Peyer's patch (tissue), 4 donors: ENCODE results near the gene NUP62.
"Not testable (repeated sequence)": the region's sequence is repeated elsewhere in the genome, so short reads cannot be mapped to it uniquely, and the experiment has no call there.

Experiments
- CTCF ChIP-seq, 6 experiments: fragments of 450-650 bp in 4 of 6; fragments of 200-600 bp in 2 of 6; sonication (generic) in 1 of 6; IDR thresholded peaks; one replicate each; pipeline ENCODE4 v1.5.1; 2017 to 2019; ENCODE audit warnings: antibody characterized with exemption in 6 of 6, mild to moderate bottlenecking in 3 of 6, moderate library complexity in 1 of 6
- POLR2A ChIP-seq, 2 donors: fragments of 450-650 bp; IDR thresholded peaks; one replicate each; pipeline ENCODE4 v1.5.1; 2017; ENCODE audit warnings: antibody characterized with exemption in 2 of 2, mild to moderate bottlenecking in 2 of 2, moderate library complexity in 2 of 2

- TF ChIP-seq CTCF, POLR2A (IDR thresholded peaks at IDR 0.05): not testable (repeated sequence)
These were observed 29.3 kb upstream of the NUP62 start for GRCh38 chr19:49958596-49958995.
